Activated CD8-positive, alpha-beta T cell treated with anti-CD3 and anti-CD28 coated beads for 36 hours (primary cell): ENCODE data around the gene HAUS1. TPM values are rescaled to one million over a fixed set of nuclear protein-coding genes. Genes with fewer than 3 reads are reported as not detected.
A peak's percentile ranks its signal among the peaks of the same experiment; 100 is the strongest.
"Not testable (repeated sequence)": the region's sequence is repeated elsewhere in the genome, so short reads cannot be mapped to it uniquely, and the experiment has no call there.

Experiments
- ATAC-seq: fragments of 200-7000 bp; cut with Tn5 transposase; one replicate; pipeline ENCODE4 v1.10.0; 2021; ENCODE audit warnings: mild to moderate bottlenecking, moderate library complexity
- CTCF ChIA-PET: fragments of 350-600 bp; sonication (Branson Sonifier 250); formaldehyde crosslinking; loops from one replicate; lab custom pipeline; 2021; ENCODE audit warnings: antibody characterized with exemption; lab: Charles Lee
- POLR2A ChIA-PET: fragments of 350-600 bp; sonication (Branson Sonifier 250); formaldehyde crosslinking; loops from one replicate; lab custom pipeline; 2021; ENCODE audit warnings: antibody characterized with exemption; lab: Charles Lee
- DNase-seq: peaks from one replicate; pipeline ENCODE4 v3.0.0-alpha.2; 2020
- H3K27ac Mint-ChIP-seq: one replicate; pipeline ENCODE4 v1.8.0; 2021; ENCODE audit warnings: mild to moderate bottlenecking, mixed read lengths
- H3K27me3 Mint-ChIP-seq: one replicate; pipeline ENCODE4 v1.8.0; 2021; ENCODE audit warnings: mixed read lengths
- H3K36me3 Mint-ChIP-seq: one replicate; pipeline ENCODE4 v1.8.0; 2021; ENCODE audit warnings: low read depth, mixed read lengths
- H3K4me1 Mint-ChIP-seq: one replicate; pipeline ENCODE4 v1.8.0; 2021; ENCODE audit warnings: low read depth, mixed read lengths
- H3K4me3 Mint-ChIP-seq: one replicate; pipeline ENCODE4 v1.8.0; 2021; ENCODE audit warnings: mild to moderate bottlenecking, moderate library complexity, mixed read lengths
- H3K9me3 Mint-ChIP-seq: one replicate; pipeline ENCODE4 v1.8.0; 2021; ENCODE audit warnings: mixed read lengths
- CTCF ChIP-seq: fragments of 200-600 bp; IDR thresholded peaks from one replicate; pipeline ENCODE4 v1.8.0; 2022; ENCODE audit warnings: antibody characterized with exemption, mild to moderate bottlenecking
- intact Hi-C: fragments of 100-400 bp; cut with micrococcal nuclease; formaldehyde crosslinking; loops from one replicate; pipeline ENCODE4 v1.10.0; 2022
- total RNA-seq, 2 experiments: library from RNA; stranded (reverse); gene quantifications; one replicate each; pipeline ENCODE4 v1.2.3, GENCODE V29; 2021

HAUS1 gene
- total RNA-seq, 2 experiments from 2014 or later, result 57.9 to 61.0 TPM

GRCh38 chr18:46163941-46164499 is 59.8 kb downstream of the HAUS1 start:
- no peak overlapping the region for H3K4me3 Mint-ChIP-seq
- no peak for DNase-seq
- ChIA-PET CTCF (interaction anchor here (0.8 to 9.4 kb wide), 3 partner anchors 8 to 15 kb away, joined by 3 to 126 read pairs (median 13); a partner anchor contains a TSS), POLR2A (no interaction called here)
- H3K27ac Mint-ChIP-seq, result no peak overlapping the region
- peaks cover 30% of the 10 kb centered on the region for H3K4me1 Mint-ChIP-seq
- no peaks in the 10 kb centered on the region for H3K36me3 Mint-ChIP-seq
- no peaks in the 10 kb centered on the region for H3K27me3 Mint-ChIP-seq
- no peaks in the 10 kb centered on the region for H3K9me3 Mint-ChIP-seq
- TF ChIP-seq CTCF, result no peak
- ATAC-seq, result no peak
- intact Hi-C loops, result no loop called here

- POLR2A ChIA-PET, result interaction anchor here (1.6 kb wide), 1 partner anchor 12 kb away, joined by 3 read pairs; no protein-coding TSS in a partner anchor
- DNase-seq, H3K27ac Mint-ChIP-seq, H3K36me3 Mint-ChIP-seq, H3K27me3 Mint-ChIP-seq, H3K4me3 Mint-ChIP-seq, intact Hi-C loops, ATAC-seq, H3K9me3 Mint-ChIP-seq: not testable (repeated sequence)
- peaks cover 35% of the 10 kb centered on the region for H3K4me1 Mint-ChIP-seq
- CTCF ChIA-PET, result interaction anchor here (0.8 to 9.4 kb wide), 4 partner anchors 9 to 493 kb away, joined by 3 to 126 read pairs (median 8); a partner anchor contains a TSS
Observed at GRCh38 chr18:46164502-46164901, 60.3 kb downstream of the HAUS1 start.

GRCh38 chr18:46164920-46165319 is 60.7 kb downstream of the HAUS1 start:
- intact Hi-C loops, result no loop called here
- Mint-ChIP-seq H3K4me1 (peaks cover 37% of the 10 kb centered on the region), H3K27ac (no peak overlapping the region), H3K27me3 (no peaks in the 10 kb centered on the region), H3K4me3 (no peak overlapping the region), H3K36me3 (no peaks in the 10 kb centered on the region), H3K9me3 (no peaks in the 10 kb centered on the region)
- DNase-seq, result no peak
- POLR2A ChIA-PET, result interaction anchor here (1.6 kb wide), 1 partner anchor 12 kb away, joined by 3 read pairs; no protein-coding TSS in a partner anchor
- no peak for TF ChIP-seq CTCF
- no peak for ATAC-seq
- CTCF ChIA-PET, result interaction anchor here (0.8 to 9.4 kb wide), 4 partner anchors 9 to 493 kb away, joined by 3 to 126 read pairs (median 8); a partner anchor contains a TSS

- Mint-ChIP-seq H3K36me3 (no peaks in the 10 kb centered on the region), H3K4me3 (no peak overlapping the region), H3K27ac (peak overlapping the region; percentile 13), H3K9me3 (no peaks in the 10 kb centered on the region), H3K4me1 (peaks cover 32% of the 10 kb centered on the region), H3K27me3 (no peaks in the 10 kb centered on the region)
- intact Hi-C loops, result no loop called here
- POLR2A ChIA-PET, result interaction anchor here (1.1 kb wide), 1 partner anchor 9 kb away, joined by 4 read pairs; no protein-coding TSS in a partner anchor
- TF ChIP-seq CTCF, result no peak
- CTCF ChIA-PET, result interaction anchor here (1.6 to 2.9 kb wide), 2 partner anchors 9 to 17 kb away, joined by 7 to 13 read pairs; no protein-coding TSS in a partner anchor
- no peak for ATAC-seq
- DNase-seq, result no peak
Observed at GRCh38 chr18:46166261-46166970, 62.2 kb downstream of the HAUS1 start.

GRCh38 chr18:46167971-46168370 is 63.8 kb downstream of the HAUS1 start:
- CTCF ChIA-PET, result no interaction called here
- H3K36me3 Mint-ChIP-seq, result no peaks in the 10 kb centered on the region
- TF ChIP-seq CTCF, result no peak
- H3K4me3 Mint-ChIP-seq, result peak overlapping the region; percentile 59
- ATAC-seq (peak; percentile 79), DNase-seq (peak; percentile 73)
- H3K4me1 Mint-ChIP-seq, result peaks cover 37% of the 10 kb centered on the region
- intact Hi-C loops, result no loop called here
- no peaks in the 10 kb centered on the region for H3K27me3 Mint-ChIP-seq
- no peaks in the 10 kb centered on the region for H3K9me3 Mint-ChIP-seq
- H3K27ac Mint-ChIP-seq, result peak overlapping the region; percentile 88
- POLR2A ChIA-PET, result no interaction called here
